ENCODE results near the gene FAM89B. TPM values are rescaled to one million over a fixed set of nuclear protein-coding genes. Genes with fewer than 3 reads are reported as not detected.
"Not testable (repeated sequence)": the region's sequence is repeated elsewhere in the genome, so short reads cannot be mapped to it uniquely, and the experiment has no call there.

The FAM89B gene
- total RNA-seq, 1 experiment from 2014 or later: 102 TPM

GRCh38 chr11:65563601-65564000 lies 8.7 kb upstream of the FAM89B start:
- POLR2A ChIA-PET: interaction anchor here (0.6 kb wide), 1 partner anchor 47 kb away, joined by 9 read pairs; no protein-coding TSS in a partner anchor
- no peak for ATAC-seq
- Histone ChIP-seq H3K4me1 (ENCODE audit: control insufficient read depth, insufficient read depth, low read length) (peaks cover 27% of the 10 kb centered on the region), H3K27me3 (ENCODE audit: control insufficient read depth, insufficient read depth, low read length) (no peaks in the 10 kb centered on the region), H3K36me3 (ENCODE audit: control insufficient read depth, insufficient read depth, low read length) (no peaks in the 10 kb centered on the region), H3K27ac (ENCODE audit: low read length) (no peak overlapping the region), H3K4me3 (ENCODE audit: low read depth in 2 of 2, low read length in 2 of 2) (no peak overlapping the region), H3K9me3 (ENCODE audit: control insufficient read depth, insufficient read depth, low read depth, low read length) (no peaks in the 10 kb centered on the region)
- TF ChIP-seq SIN3A (IDR thresholded peaks at IDR 0.05; ENCODE audit: borderline replicate concordance, insufficient read depth, low read depth, low read length): no peak
- no peak for TF ChIP-seq TCF7L2 (IDR thresholded peaks at IDR 0.05; ENCODE audit: low read depth, low read length)
- no peak for TF ChIP-seq REST (IDR thresholded peaks at IDR 0.05; ENCODE audit: insufficient read depth in 1 of 2, low read depth in 2 of 2, low read length in 1 of 2)
- no peak for TF ChIP-seq CTCF (IDR thresholded peaks at IDR 0.05)
- no peak for TF ChIP-seq POLR2AphosphoS5 (IDR thresholded peaks at IDR 0.05; ENCODE audit: low read depth, low read length)
- DNase-seq (ENCODE audit: low read depth, low spot score): no peak
- CTCF ChIA-PET: interaction anchor here (0.6 to 0.7 kb wide), 2 partner anchors 181 to 190 kb away, joined by 4 to 9 read pairs; no protein-coding TSS in a partner anchor
- no TSS peak for BruUV-seq (replicated peaks)
- in situ Hi-C loops (cut with HindIII; ENCODE audit: low pct_unique_long_range_greater_than_20kb, low sequenced_read_pairs) (no loop called here), intact Hi-C loops (cut with micrococcal nuclease; ENCODE audit: unreplicated experiment) (no loop called here)

- POLR2A ChIA-PET: interaction anchor here (0.7 kb wide), 2 partner anchors 8 to 66 kb away, joined by 3 to 7 read pairs; partner anchors contain the start of gene MALAT1
- H3K4me3 ChIP-seq (ENCODE audit: low read depth in 2 of 2, low read length in 2 of 2); H3K27ac ChIP-seq (ENCODE audit: low read length): not testable (repeated sequence)
Measured at GRCh38 chr11:65564879-65565559, 7.3 kb upstream of the FAM89B start.

More at GRCh38 chr11:65564879-65565559, 7.3 kb upstream of the FAM89B start:
- BruUV-seq (replicated peaks); ATAC-seq; H3K27me3 ChIP-seq (ENCODE audit: control insufficient read depth, insufficient read depth, low read length); H3K36me3 ChIP-seq (ENCODE audit: control insufficient read depth, insufficient read depth, low read length); DNase-seq (ENCODE audit: low read depth, low spot score); H3K9me3 ChIP-seq (ENCODE audit: control insufficient read depth, insufficient read depth, low read depth, low read length); intact Hi-C loops (cut with micrococcal nuclease; ENCODE audit: unreplicated experiment); in situ Hi-C loops (cut with HindIII; ENCODE audit: low pct_unique_long_range_greater_than_20kb, low sequenced_read_pairs): not testable (repeated sequence)
- CTCF ChIA-PET: interaction anchor here (0.7 kb wide), 1 partner anchor 13 kb away, joined by 4 read pairs; no protein-coding TSS in a partner anchor
- peaks cover 13% of the 10 kb centered on the region for H3K4me1 ChIP-seq (ENCODE audit: control insufficient read depth, insufficient read depth, low read length)
